Ishikawa (cell line): ENCODE data around the gene DGKG.

ENCODE experiments used
- CEBPB ChIP-seq: IDR thresholded peaks from 2 replicates; pipeline ENCODE4 v1.6.1; 2012
- CREB1 ChIP-seq: IDR thresholded peaks from 2 replicates; pipeline ENCODE4 v1.6.1; 2012; ENCODE audit warnings: low read depth
- EGR1 ChIP-seq: IDR thresholded peaks from 2 replicates; pipeline ENCODE4 v1.6.1; 2012
- EP300 ChIP-seq: IDR thresholded peaks from 2 replicates; pipeline ENCODE4 v1.6.1; 2012; ENCODE audit warnings: borderline replicate concordance
- FOXM1 ChIP-seq: IDR thresholded peaks from 2 replicates; pipeline ENCODE4 v1.6.1; 2012; ENCODE audit warnings: low read depth, borderline replicate concordance
- NFIC ChIP-seq: IDR thresholded peaks from 2 replicates; pipeline ENCODE4 v1.6.1; 2012
- RAD21 ChIP-seq: IDR thresholded peaks from 2 replicates; pipeline ENCODE4 v1.6.1; 2012; ENCODE audit warnings: low read depth
- REST ChIP-seq: IDR thresholded peaks from 2 replicates; pipeline ENCODE4 v1.6.1; 2012; ENCODE audit warnings: low read depth, mild to moderate bottlenecking
- TAF1 ChIP-seq: IDR thresholded peaks from 2 replicates; pipeline ENCODE4 v1.6.1; 2012; ENCODE audit warnings: low read depth, mild to moderate bottlenecking
- TCF12 ChIP-seq: IDR thresholded peaks from 2 replicates; pipeline ENCODE4 v1.6.1; 2012; ENCODE audit warnings: low read depth
- TEAD4 ChIP-seq: IDR thresholded peaks from 2 replicates; pipeline ENCODE4 v1.6.1; 2012
- YY1 ChIP-seq: IDR thresholded peaks from 2 replicates; pipeline ENCODE4 v1.6.1; 2012; ENCODE audit warnings: low read depth
- ZBTB7A ChIP-seq: IDR thresholded peaks from 2 replicates; pipeline ENCODE4 v1.6.1; 2012; ENCODE audit warnings: low read depth
- TF ChIP-seq, protein P1 (sequence below): IDR thresholded peaks from 2 replicates; pipeline ENCODE4 v1.6.1; 2012
- TF ChIP-seq, protein P2 (sequence below): IDR thresholded peaks from 2 replicates; pipeline ENCODE4 v1.6.1; 2012

The DGKG gene

DNA sequence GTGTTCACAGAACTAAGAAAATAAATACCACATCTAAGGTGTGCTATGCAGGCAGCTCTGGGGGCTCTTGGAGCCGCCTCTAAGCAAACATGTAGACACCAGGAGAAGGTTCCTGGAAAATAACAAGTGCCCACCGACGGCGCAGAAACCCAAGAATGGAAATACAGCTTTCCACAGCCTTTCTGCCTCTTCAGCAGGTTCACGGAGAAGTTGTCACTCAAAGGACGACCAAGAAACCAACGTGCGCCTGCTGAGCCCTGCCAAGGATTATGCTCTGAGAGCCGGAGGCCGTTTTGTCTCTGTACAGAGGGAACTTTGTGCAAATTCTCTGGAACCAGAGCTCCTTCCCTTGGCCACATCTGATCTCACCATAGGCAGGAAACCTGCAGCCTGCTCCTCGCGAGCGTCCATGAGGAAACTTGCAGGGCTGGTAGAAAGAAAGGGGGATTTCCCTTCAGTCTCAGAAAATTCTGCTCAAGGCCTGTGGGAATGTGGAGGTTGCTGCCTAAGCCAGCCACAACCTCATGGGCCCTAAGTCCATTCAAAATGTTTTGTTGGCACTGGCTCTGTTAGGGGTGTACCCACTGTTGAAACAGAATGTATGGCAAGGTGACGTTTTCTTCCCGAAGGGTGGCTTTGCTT is 212.6 kb downstream of the DGKG start:
- TF ChIP-seq NFIC (no peak), TCF12 (no peak), EP300 (no peak)
- TF ChIP-seq, protein P1, sequence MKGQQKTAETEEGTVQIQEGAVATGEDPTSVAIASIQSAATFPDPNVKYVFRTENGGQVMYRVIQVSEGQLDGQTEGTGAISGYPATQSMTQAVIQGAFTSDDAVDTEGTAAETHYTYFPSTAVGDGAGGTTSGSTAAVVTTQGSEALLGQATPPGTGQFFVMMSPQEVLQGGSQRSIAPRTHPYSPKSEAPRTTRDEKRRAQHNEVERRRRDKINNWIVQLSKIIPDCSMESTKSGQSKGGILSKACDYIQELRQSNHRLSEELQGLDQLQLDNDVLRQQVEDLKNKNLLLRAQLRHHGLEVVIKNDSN: no peak

DNA sequence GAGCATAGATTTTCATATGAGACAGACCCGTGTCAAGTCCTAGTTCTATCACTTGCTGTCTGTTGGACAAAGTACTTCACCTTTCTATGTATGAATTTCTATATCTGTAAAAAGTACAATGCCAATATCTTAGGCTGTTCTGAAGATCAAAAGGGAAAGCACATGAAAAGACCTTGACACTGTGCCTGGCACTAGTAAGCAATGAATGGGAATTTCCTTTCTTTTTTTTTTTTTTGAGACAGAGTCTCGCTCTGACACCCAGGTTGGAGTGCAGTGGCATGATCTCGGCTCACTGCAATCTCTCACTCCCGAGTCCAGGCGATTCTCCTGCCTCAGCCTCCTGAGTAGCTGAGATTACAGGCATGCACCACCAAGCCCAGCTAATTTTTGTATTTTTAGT is 217.8 kb downstream of the DGKG start:
- TF ChIP-seq, protein P1: no peak
- TF ChIP-seq TEAD4: no peak
- no peak for TF ChIP-seq TCF12
- no peak for TF ChIP-seq EP300

DNA sequence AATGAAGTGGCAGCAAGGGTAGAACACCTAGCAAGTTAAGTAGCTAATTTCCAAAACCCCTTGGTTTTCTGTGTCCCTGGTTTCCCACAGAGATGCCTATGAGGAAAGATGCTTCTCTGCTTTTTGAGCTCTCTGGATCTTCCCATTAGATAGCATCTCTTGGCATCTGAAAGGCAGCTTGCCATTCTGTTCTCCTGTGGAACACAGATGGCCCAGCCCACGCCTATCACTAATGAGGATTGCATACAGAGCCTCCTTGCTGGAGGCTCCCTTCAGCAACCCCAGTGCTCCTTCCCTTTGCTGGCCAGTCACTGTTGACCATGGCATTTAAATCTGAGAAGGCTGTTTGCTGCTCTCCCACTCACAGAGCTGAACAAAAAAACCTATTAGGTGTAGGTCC is 218.8 kb downstream of the DGKG start:
- TF ChIP-seq CEBPB: no peak
- TF ChIP-seq, protein P1: no peak
- no peak for TF ChIP-seq EGR1

GRCh38 chr3:186142393-186142932 is 219.6 kb downstream of the DGKG start:
- no peak for TF ChIP-seq RAD21
- TF ChIP-seq, protein P2, sequence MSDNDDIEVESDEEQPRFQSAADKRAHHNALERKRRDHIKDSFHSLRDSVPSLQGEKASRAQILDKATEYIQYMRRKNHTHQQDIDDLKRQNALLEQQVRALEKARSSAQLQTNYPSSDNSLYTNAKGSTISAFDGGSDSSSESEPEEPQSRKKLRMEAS: no peak
- TF ChIP-seq YY1: no peak
- TF ChIP-seq, protein P1: no peak
- no peak for TF ChIP-seq EGR1
- TF ChIP-seq REST: no peak
- no peak for TF ChIP-seq FOXM1
- no peak for TF ChIP-seq TCF12
- no peak for TF ChIP-seq NFIC
- TF ChIP-seq EP300: no peak
- TF ChIP-seq CREB1: no peak
- TF ChIP-seq CEBPB: no peak
- TF ChIP-seq ZBTB7A: no peak
- TF ChIP-seq TEAD4: no peak
- TF ChIP-seq TAF1: no peak

DNA sequence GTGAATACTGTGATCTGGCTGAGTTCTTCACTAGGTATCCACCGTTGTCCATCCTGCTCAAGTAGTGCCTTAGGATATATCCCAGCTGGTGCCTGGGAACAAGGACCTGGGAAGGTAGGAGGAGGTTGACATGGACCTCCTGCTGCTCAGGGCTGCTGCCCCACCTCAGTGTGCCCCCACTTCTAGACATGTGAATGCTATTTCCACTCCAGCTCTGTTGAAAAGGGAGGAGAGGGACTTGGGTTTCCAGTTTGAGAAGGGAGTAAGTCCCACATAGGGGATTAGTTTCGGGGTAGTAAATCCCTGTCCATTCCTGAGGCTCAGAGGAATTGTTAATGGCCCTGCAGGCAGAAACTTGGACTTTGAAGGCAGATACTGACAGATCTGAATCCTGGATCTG is 220.2 kb downstream of the DGKG start:
- TF ChIP-seq ZBTB7A: no peak
- TF ChIP-seq TCF12: no peak
- no peak for TF ChIP-seq CEBPB
- no peak for TF ChIP-seq TEAD4

DNA sequence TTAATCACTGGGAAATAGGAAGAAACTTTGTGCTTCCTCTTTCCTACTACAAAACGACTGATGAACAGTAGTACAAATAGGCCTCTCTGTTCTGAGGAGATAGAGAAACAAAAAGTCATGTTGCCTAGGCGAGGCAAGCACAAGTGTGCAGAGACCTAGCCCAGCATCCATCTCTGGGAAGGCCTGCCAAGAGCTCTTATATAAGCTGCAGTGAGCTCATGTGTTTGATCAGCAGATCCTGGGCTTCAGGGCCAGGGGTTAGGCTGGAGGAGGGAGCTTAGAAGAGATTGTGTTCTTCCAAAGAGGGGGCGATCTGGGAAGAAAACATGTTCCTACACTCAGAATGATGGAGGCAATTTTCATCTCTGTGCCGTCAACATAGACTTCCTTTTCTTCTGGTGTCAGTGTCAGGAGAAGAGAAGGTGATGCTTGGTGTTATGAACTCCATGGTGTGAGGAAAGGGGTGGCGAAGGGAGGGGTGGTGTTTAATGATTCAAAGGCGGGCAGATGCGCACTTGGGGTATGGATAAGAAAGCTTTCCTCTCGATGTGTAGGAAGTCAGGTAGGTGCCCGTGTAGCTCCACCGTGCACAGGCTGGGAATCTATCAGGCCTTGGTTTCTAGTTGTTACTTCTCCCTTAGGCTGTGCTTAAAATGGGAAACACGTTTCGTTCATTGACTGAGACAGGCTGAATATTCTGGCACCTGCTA is 223.6 kb downstream of the DGKG start:
- TF ChIP-seq CREB1: no peak
- TF ChIP-seq TAF1: no peak
- no peak for TF ChIP-seq ZBTB7A
- no peak for TF ChIP-seq TEAD4
- no peak for TF ChIP-seq CEBPB
- no peak for TF ChIP-seq TCF12
- TF ChIP-seq, protein P1: no peak
- TF ChIP-seq RAD21: no peak
- TF ChIP-seq EP300: no peak
- no peak for TF ChIP-seq YY1
- TF ChIP-seq REST: no peak
- no peak for TF ChIP-seq NFIC
- TF ChIP-seq, protein P2: no peak
- TF ChIP-seq EGR1: no peak
- no peak for TF ChIP-seq FOXM1
